Vagina (tissue), 2 donors: Measurements from ENCODE around the gene PSD. TPM values are rescaled to one million over a fixed set of nuclear protein-coding genes. Genes with fewer than 3 reads are reported as not detected.

Experiments used
- DNase-seq, 2 donors: peaks; one replicate each; pipeline ENCODE4 v3.0.0-alpha.2; 2017; ENCODE audit errors: extremely low spot score in 2 of 2
- H3K27ac ChIP-seq: fragments of 200-600 bp; sonication (generic); one replicate; pipeline ENCODE4 v1.5.1; 2019
- H3K27me3 ChIP-seq: fragments of 200-600 bp; sonication (generic); one replicate; pipeline ENCODE4 v1.5.1; 2019
- H3K36me3 ChIP-seq, 2 donors: fragments of 200-600 bp; sonication (generic); one replicate each; pipeline ENCODE4 v1.5.1; 2017 to 2019
- H3K4me1 ChIP-seq: fragments of 200-600 bp; sonication (generic); one replicate; pipeline ENCODE4 v1.5.1; 2019
- H3K4me3 ChIP-seq, 2 donors: fragments of 200-600 bp; sonication (generic); 1 replicate in 1 of 2; 2 replicates in 1 of 2; pipeline ENCODE4 v1.5.1; 2016 to 2019
- H3K9me3 ChIP-seq: fragments of 200-600 bp; sonication (generic); one replicate; pipeline ENCODE4 v1.5.1; 2019
- POLR2A ChIP-seq, 2 donors: fragments of 450-650 bp; IDR thresholded peaks; one replicate each; pipeline ENCODE4 v1.6.1; 2017; ENCODE audit warnings: antibody characterized with exemption in 2 of 2, mild to moderate bottlenecking in 2 of 2, moderate library complexity in 2 of 2
- POLR2AphosphoS5 ChIP-seq, 2 donors: sonication (generic); formaldehyde crosslinking; IDR thresholded peaks; one replicate each; pipeline ENCODE4 v1.9.0; 2017; ENCODE audit warnings: antibody characterized with exemption in 2 of 2, mild to moderate bottlenecking in 2 of 2, low read depth in 1 of 2; ENCODE audit not compliant: insufficient read depth in 1 of 2
- intact Hi-C: fragments of 100-400 bp; cut with DNase I; formaldehyde crosslinking; loops from one replicate; pipeline ENCODE4 v1.15.1; 2023
- total RNA-seq: library from RNA; depleted of rRNA; stranded (reverse); fragments of >200 nt; gene quantifications from one replicate; pipeline ENCODE4 v1.2.3, GENCODE V29; 2016
- TF ChIP-seq, protein P1 (sequence below), 3 experiments: fragments of 450-650 bp in 2 of 3; fragments of 200-600 bp in 1 of 3; sonication (generic) in 1 of 3; IDR thresholded peaks; one replicate each; pipeline ENCODE4 v1.5.1; 2017 to 2019; ENCODE audit warnings: antibody characterized with exemption in 3 of 3, mild to moderate bottlenecking in 2 of 3, moderate library complexity in 2 of 3

The PSD gene
- total RNA-seq, 1 donor from 2014 or later: 6.4 TPM

DNA sequence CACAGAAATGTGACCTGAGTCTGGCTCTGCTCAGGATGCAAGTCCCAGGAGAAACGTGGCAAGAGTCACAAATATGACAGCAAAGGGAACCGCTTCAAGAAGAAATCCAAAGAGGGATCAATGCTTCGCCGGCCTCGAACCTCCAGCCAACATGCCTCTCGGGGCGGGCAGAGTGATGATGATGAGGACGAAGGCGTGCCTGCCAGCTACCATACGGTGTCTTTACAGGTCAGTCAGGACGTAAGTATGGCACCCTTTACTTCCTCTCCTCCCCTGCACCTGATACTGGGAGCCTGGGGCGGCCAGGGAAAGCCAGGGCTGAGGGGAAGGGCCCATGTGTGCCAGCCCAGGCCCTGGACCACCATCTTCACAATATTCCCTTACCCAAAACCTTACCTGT, 41.7 kb downstream of the PSD start:
- Histone ChIP-seq H3K36me3 (peaks cover 0 to 80% of the 10 kb centered on the region in 2 donors), H3K27me3 (no peaks in the 10 kb centered on the region), H3K9me3 (no peaks in the 10 kb centered on the region), H3K27ac (no peak overlapping the region), H3K4me1 (no peaks in the 10 kb centered on the region), H3K4me3 (no peak overlapping the region)
- TF ChIP-seq, protein P1, sequence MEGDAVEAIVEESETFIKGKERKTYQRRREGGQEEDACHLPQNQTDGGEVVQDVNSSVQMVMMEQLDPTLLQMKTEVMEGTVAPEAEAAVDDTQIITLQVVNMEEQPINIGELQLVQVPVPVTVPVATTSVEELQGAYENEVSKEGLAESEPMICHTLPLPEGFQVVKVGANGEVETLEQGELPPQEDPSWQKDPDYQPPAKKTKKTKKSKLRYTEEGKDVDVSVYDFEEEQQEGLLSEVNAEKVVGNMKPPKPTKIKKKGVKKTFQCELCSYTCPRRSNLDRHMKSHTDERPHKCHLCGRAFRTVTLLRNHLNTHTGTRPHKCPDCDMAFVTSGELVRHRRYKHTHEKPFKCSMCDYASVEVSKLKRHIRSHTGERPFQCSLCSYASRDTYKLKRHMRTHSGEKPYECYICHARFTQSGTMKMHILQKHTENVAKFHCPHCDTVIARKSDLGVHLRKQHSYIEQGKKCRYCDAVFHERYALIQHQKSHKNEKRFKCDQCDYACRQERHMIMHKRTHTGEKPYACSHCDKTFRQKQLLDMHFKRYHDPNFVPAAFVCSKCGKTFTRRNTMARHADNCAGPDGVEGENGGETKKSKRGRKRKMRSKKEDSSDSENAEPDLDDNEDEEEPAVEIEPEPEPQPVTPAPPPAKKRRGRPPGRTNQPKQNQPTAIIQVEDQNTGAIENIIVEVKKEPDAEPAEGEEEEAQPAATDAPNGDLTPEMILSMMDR (IDR thresholded peaks at IDR 0.05): no peak
- no peak for TF ChIP-seq POLR2AphosphoS5 (IDR thresholded peaks at IDR 0.05; ENCODE audit: insufficient read depth in 1 of 2, low read depth in 1 of 2)
- no peak for TF ChIP-seq POLR2A (IDR thresholded peaks at IDR 0.05)
- DNase-seq: no peak
- intact Hi-C loops: no loop called here

DNA sequence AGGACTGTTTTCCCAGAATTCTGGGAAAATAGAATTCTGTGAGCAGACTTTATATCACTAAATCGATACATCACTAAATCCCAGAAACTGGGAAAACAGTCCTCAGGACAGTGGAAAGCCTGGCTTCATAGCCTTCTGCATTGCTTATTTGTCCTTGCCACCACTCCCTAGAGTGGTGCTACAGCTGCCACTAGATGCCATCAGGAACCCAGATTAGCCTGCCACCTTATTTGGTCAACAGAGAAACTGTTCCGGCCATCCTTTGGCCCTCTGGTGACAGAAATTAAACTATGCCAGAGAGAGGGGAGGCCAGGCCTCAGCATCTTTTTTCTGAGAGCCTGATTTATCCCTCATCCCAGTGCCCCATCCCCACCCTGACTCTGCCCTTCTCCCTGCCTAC, 42.7 kb downstream of the PSD start:
- H3K4me1 ChIP-seq: no peaks in the 10 kb centered on the region
- H3K4me3 ChIP-seq: no peak overlapping the region
- H3K27me3 ChIP-seq: no peaks in the 10 kb centered on the region
- TF ChIP-seq POLR2AphosphoS5 (IDR thresholded peaks at IDR 0.05; ENCODE audit: insufficient read depth in 1 of 2, low read depth in 1 of 2) (no peak), POLR2A (IDR thresholded peaks at IDR 0.05) (no peak)
- TF ChIP-seq, protein P1 (IDR thresholded peaks at IDR 0.05): no peak
- DNase-seq: no peak
- H3K27ac ChIP-seq: no peak overlapping the region
- intact Hi-C loops: no loop called here
- no peaks in the 10 kb centered on the region for H3K9me3 ChIP-seq
- H3K36me3 ChIP-seq: peaks cover 0 to 86% of the 10 kb centered on the region in 2 donors

DNA sequence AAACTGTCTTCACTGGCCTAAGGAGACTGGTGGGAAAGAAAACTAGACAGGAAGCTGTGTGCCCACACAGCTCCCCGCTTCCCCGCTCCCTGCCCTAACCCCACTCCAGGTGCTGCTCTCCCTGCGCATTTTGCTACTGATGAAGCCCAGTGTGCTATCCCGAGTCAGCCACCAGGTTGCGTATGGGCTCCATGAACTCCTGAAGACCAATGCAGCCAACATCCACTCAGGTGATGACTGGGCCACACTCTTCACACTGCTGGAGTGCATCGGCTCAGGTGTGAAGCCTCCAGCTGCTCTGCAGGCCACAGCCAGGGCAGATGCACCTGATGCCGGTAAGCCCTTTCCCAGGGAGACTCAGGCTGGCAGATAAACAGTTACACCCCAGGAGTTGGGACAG, 43.3 kb downstream of the PSD start:
- peaks cover 3 to 86% of the 10 kb centered on the region in 2 donors for H3K36me3 ChIP-seq
- no peak overlapping the region for H3K27ac ChIP-seq

DNA sequence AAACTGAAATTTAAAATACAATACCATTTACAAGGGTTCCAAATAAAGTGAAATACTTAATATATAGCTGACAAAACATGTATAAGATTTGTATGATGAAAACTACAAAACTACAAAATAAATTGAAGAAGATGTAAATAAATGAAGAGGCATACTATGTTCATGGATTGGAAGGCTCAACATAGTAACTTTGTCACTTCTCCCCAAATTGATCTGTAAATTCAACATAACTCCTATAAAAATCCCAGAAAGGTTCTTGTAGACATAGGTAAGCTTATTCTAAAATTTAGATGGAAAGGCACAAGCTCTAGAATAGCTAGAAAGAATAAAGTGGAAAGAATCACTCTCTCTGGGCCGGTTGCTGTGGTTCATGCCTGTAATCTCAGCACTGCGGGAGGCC, 47.3 kb downstream of the PSD start:
- no peaks in the 10 kb centered on the region for H3K4me1 ChIP-seq
- peaks cover 9 to 97% of the 10 kb centered on the region in 2 donors for H3K36me3 ChIP-seq
- DNase-seq: no peak
- intact Hi-C loops: no loop called here
- no peak overlapping the region for H3K27ac ChIP-seq
- H3K27me3 ChIP-seq: no peaks in the 10 kb centered on the region
- H3K9me3 ChIP-seq: no peaks in the 10 kb centered on the region
- no peak overlapping the region for H3K4me3 ChIP-seq
- TF ChIP-seq, protein P1 (IDR thresholded peaks at IDR 0.05): no peak
- TF ChIP-seq POLR2AphosphoS5 (IDR thresholded peaks at IDR 0.05; ENCODE audit: insufficient read depth in 1 of 2, low read depth in 1 of 2) (no peak), POLR2A (IDR thresholded peaks at IDR 0.05) (no peak)

More for the DNA sequence above, 43.3 kb downstream of the PSD start:
- no peak for DNase-seq
- no peaks in the 10 kb centered on the region for H3K27me3 ChIP-seq
- H3K4me3 ChIP-seq: no peak overlapping the region
- H3K4me1 ChIP-seq: no peaks in the 10 kb centered on the region
- intact Hi-C loops: no loop called here
- no peaks in the 10 kb centered on the region for H3K9me3 ChIP-seq
- TF ChIP-seq POLR2A (IDR thresholded peaks at IDR 0.05) (no peak), POLR2AphosphoS5 (IDR thresholded peaks at IDR 0.05; ENCODE audit: insufficient read depth in 1 of 2, low read depth in 1 of 2) (no peak)
- TF ChIP-seq, protein P1 (IDR thresholded peaks at IDR 0.05): no peak

DNA sequence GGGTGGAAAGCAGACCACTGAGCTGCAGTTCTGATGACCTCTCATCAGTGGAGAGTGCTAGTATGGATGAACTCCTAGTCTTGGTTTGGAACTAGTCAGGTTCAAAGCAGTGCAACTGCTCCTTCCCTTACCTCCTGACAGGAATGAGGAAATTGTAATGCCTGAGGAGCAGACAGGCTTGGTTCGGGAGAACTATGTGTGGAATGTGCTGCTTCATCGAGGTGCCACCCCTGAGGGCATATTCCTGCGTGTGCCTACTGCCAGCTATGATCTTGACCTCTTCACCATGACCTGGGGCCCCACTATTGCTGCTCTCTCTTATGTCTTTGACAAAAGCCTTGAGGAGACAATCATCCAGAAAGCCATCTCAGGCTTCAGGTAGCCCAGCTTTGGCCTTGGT, 50.5 kb downstream of the PSD start:
- H3K4me1 ChIP-seq: no peaks in the 10 kb centered on the region
- peaks cover 9 to 95% of the 10 kb centered on the region in 2 donors for H3K36me3 ChIP-seq
- no peak overlapping the region for H3K27ac ChIP-seq
- no peak for DNase-seq
- no peaks in the 10 kb centered on the region for H3K9me3 ChIP-seq
- no peak for TF ChIP-seq POLR2A (IDR thresholded peaks at IDR 0.05)
- no peak for TF ChIP-seq POLR2AphosphoS5 (IDR thresholded peaks at IDR 0.05; ENCODE audit: insufficient read depth in 1 of 2, low read depth in 1 of 2)
- TF ChIP-seq, protein P1 (IDR thresholded peaks at IDR 0.05): no peak
- no peaks in the 10 kb centered on the region for H3K27me3 ChIP-seq
- intact Hi-C loops: no loop called here
- no peak overlapping the region for H3K4me3 ChIP-seq
